Activated naive CD4-positive, alpha-beta T cell treated with anti-CD3 and anti-CD28 coated beads for 36 hours (primary cell): ENCODE results near the gene AMZ2. TPM values are rescaled to one million over a fixed set of nuclear protein-coding genes. Genes with fewer than 3 reads are reported as not detected.

Experiments used
- total RNA-seq, 2 experiments: library from RNA; stranded (reverse); gene quantifications; one replicate each; pipeline ENCODE4 v1.2.3, GENCODE V29; 2021

The AMZ2 gene
- total RNA-seq, 2 experiments from 2014 or later = 190 to 195 TPM

Other genes starting within 250 kb of the AMZ2 start
- gene KPNA2, start 212.3 kb upstream of the AMZ2 start, total RNA-seq = 100 to 1,000 TPM; 186 to 203 TPM
- 1 to 10 TPM in 1 of 2 experiments, under 1 TPM in 1; 0.96 to 1.1 TPM for gene SLC16A6, start 43.1 kb downstream of the AMZ2 start, total RNA-seq
- 10 to 100 TPM in 1 of 2 experiments, 1 to 10 TPM in 1; 9.0 to 10.5 TPM for gene ARSG, start 43.5 kb downstream of the AMZ2 start, total RNA-seq
- 10 to 100 TPM; 13.5 to 14.3 TPM for gene WIPI1, start 209.5 kb downstream of the AMZ2 start, total RNA-seq